ENCODE measurements around the gene HERC6.

- TF ChIP-seq POLR2AphosphoS5 (IDR thresholded peaks at IDR 0.05; ENCODE audit: low read depth, low read length), result no peak
- no peak for TF ChIP-seq TAF1 (IDR thresholded peaks at IDR 0.05; ENCODE audit: low read depth, low read length)
Measured at GRCh38 chr4:88418411-88418810, 39.8 kb downstream of the HERC6 start.
